Ovary (tissue), 9 donors: ENCODE results near the gene TBCD. TPM values are rescaled to one million over a fixed set of nuclear protein-coding genes. Genes with fewer than 3 reads are reported as not detected.
"Not testable (repeated sequence)": the region's sequence is repeated elsewhere in the genome, so short reads cannot be mapped to it uniquely, and the experiment has no call there.

Experiments used
- DNase-seq, 5 donors: peaks; one replicate each; pipeline ENCODE4 v3.0.0-alpha.2; 2019 to 2020
- H3K27ac ChIP-seq, 2 donors: fragments of 200-600 bp; one replicate each; pipeline versions ENCODE4 v1.5.1 to v1.8.0; 2019 to 2022
- H3K27me3 ChIP-seq: fragments of 200-600 bp; one replicate; pipeline ENCODE4 v1.8.0; 2022
- H3K36me3 ChIP-seq: fragments of 200-600 bp; sonication (generic); one replicate; pipeline ENCODE4 v1.5.1; 2019
- H3K4me1 ChIP-seq: one replicate; pipeline ENCODE4 v1.8.1; 2013; ENCODE audit warnings: mild to moderate bottlenecking, moderate library complexity; ENCODE audit not compliant: insufficient read depth
- H3K4me3 ChIP-seq: fragments of 200-600 bp; sonication (generic); one replicate; pipeline ENCODE4 v1.5.1; 2017
- H3K9me3 ChIP-seq, 2 donors: fragments of 200-600 bp in 1 of 2; sonication (generic) in 1 of 2; one replicate each; pipeline versions ENCODE4 v1.5.1 to v1.8.1; 2013 to 2019; ENCODE audit warnings: mild to moderate bottlenecking in 1 of 2, moderate library complexity in 1 of 2
- EP300 ChIP-seq: sonication (generic); formaldehyde crosslinking; IDR thresholded peaks from one replicate; pipeline ENCODE4 v1.6.1; 2017; ENCODE audit warnings: antibody characterized with exemption
- POLR2A ChIP-seq: fragments of 450-650 bp; IDR thresholded peaks from one replicate; pipeline ENCODE4 v1.6.1; 2017; ENCODE audit warnings: antibody characterized with exemption, mild to moderate bottlenecking, moderate library complexity
- WGBS, 3 donors: extraction: QIAGEN DNeasy Blood & Tissue Kit in 1 of 3; methylation state at CpG; one replicate each; pipeline versions ENCODE4 v1.1.5 to v1.1.7; 2013 to 2017; 5-methylcytosine and 5-hydroxymethylcytosine counted together
- intact Hi-C, 4 donors: fragments of 100-400 bp; cut with DNase I; formaldehyde crosslinking; loops; one replicate each; pipeline versions ENCODE4 v1.11.0 to v1.15.1; 2022 to 2023
- polyA plus RNA-seq, 2 donors: library from polyadenylated mRNA; stranded (reverse); fragments of 200-250 nt in 1 of 2; fragments of 350-450 nt in 1 of 2; fragmentation: Illumina TruSeq in 1 of 2; extraction: RNeasy Lipid Tissue Mini Kit (QIAGEN cat#74804) in 1 of 2; gene quantifications; one replicate each; pipeline ENCODE4 v1.2.3, GENCODE V29; 2013 to 2014
- total RNA-seq, 7 donors: library from RNA; depleted of rRNA in 2 of 7; stranded (reverse); fragments of >200 nt in 2 of 7; fragmentation: NEBNext Ultra II Directional in 3 of 7; extraction: Animal tissue kit (Norgen Biotek cat#: 25700) in 3 of 7; gene quantifications; one replicate each; pipeline versions ENCODE4 v1.1.0 to v1.2.4, GENCODE V29; 2016 to 2023
- TF ChIP-seq, protein P1 (sequence below), 3 donors: fragments of 450-650 bp in 2 of 3; fragments of 200-600 bp in 1 of 3; IDR thresholded peaks; one replicate each; pipeline versions ENCODE4 v1.5.1 to v1.8.0; 2016 to 2022; ENCODE audit warnings: antibody characterized with exemption in 3 of 3, mild to moderate bottlenecking in 1 of 3
- donor health status: DM: no; HTN: no; CAD: no; lungs with moderate emphysema.
- donor health status: DM: no; HTN: no; CAD: no.
- donor health status: Bipolar disorder and iron deficiency.
- donor health status: DM: yes; HTN: yes; CAD: no.
- donor health status: DM: no; HTN: no; CAD: no.
- donor health status: DM: yes; HTN: yes; CAD: no.

The TBCD gene
- total and polyA plus RNA-seq, 9 donors = 29.2 to 88.3 (median 59.2) TPM

DNA sequence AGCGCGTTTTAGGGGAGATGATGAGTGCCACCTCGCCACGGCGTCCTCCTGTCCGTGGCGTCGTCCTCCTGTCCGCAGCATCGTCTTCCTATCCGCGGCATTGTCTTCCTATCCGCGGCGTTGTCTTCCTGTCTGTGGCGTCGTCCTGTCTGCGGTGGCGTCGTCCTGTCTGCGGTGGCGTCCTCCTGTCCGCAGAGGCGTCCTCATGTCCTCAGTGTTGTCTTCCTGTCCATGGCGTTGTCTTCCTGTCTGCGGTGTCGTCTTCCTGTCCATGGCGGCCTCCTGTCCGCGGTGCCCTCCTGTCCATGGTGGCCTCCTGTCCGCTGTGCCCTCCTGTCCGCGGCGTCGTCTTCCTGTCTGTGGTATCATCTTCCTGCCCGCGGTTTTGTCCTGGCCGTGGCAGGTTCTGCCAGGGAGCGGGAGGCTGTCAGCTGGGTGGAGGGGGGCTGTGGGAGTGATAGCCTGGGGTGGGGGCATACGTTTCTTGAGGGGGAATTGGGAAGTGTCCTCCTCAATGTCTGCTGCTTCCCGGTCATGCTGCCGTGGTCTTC lies 30.9 kb downstream of the TBCD start:
- no peak for TF ChIP-seq EP300
- TF ChIP-seq POLR2A = no peak
- TF ChIP-seq, protein P1, sequence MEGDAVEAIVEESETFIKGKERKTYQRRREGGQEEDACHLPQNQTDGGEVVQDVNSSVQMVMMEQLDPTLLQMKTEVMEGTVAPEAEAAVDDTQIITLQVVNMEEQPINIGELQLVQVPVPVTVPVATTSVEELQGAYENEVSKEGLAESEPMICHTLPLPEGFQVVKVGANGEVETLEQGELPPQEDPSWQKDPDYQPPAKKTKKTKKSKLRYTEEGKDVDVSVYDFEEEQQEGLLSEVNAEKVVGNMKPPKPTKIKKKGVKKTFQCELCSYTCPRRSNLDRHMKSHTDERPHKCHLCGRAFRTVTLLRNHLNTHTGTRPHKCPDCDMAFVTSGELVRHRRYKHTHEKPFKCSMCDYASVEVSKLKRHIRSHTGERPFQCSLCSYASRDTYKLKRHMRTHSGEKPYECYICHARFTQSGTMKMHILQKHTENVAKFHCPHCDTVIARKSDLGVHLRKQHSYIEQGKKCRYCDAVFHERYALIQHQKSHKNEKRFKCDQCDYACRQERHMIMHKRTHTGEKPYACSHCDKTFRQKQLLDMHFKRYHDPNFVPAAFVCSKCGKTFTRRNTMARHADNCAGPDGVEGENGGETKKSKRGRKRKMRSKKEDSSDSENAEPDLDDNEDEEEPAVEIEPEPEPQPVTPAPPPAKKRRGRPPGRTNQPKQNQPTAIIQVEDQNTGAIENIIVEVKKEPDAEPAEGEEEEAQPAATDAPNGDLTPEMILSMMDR (IDR thresholded peaks at IDR 0.05) = no peak
- DNase-seq = no peak
- no peaks in the 10 kb centered on the region for H3K9me3 ChIP-seq
- H3K36me3 ChIP-seq = no peaks in the 10 kb centered on the region
- H3K4me1 ChIP-seq = no peaks in the 10 kb centered on the region
- no peak overlapping the region for H3K4me3 ChIP-seq
- intact Hi-C loops = loop anchor here in 2 of 4 donors (5.0 to 10.0 kb wide), 2 partner anchors 125 to 132 kb away; no protein-coding TSS in a partner anchor
- WGBS, 3 donors = 89 to 93% (median 89%) methylated on average over 42 of the region's 42 CpGs
- H3K27ac ChIP-seq = no peak overlapping the region
- H3K27me3 ChIP-seq = no peaks in the 10 kb centered on the region

DNA sequence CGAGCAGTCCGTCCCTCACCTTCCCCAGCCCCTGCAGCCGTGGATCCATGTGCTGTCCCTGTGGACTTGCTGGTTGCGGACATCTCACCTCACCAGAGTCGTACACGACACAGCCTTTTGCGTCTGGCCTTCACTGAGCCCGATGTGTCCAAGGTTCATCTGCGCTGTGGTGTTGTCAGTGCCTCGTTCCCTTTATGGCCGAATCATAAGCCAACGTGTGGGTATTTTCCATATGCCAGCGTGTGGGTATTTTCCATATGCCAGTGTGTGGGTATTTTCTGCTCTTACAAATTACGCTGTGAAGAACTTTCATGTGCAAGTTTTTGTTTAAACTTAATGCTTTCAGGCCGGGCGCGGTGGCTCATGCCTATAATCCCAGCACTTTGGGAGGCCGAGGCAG lies 31.6 kb downstream of the TBCD start:
- TF ChIP-seq EP300 (no peak), POLR2A (no peak)
- TF ChIP-seq, protein P1 (IDR thresholded peaks at IDR 0.05) = no peak
- WGBS, 3 donors = 91 to 94% (median 92%) methylated on average over 18 of the region's 18 CpGs
- H3K4me1 ChIP-seq = no peaks in the 10 kb centered on the region
- H3K4me3 ChIP-seq = no peak overlapping the region
- no peaks in the 10 kb centered on the region for H3K36me3 ChIP-seq
- no peak for DNase-seq
- no peaks in the 10 kb centered on the region for H3K9me3 ChIP-seq
- H3K27ac ChIP-seq = no peak overlapping the region
- H3K27me3 ChIP-seq = no peaks in the 10 kb centered on the region
- intact Hi-C loops = loop anchor here in 2 of 4 donors (5.0 to 10.0 kb wide), 2 partner anchors 124 to 131 kb away; no protein-coding TSS in a partner anchor

DNA sequence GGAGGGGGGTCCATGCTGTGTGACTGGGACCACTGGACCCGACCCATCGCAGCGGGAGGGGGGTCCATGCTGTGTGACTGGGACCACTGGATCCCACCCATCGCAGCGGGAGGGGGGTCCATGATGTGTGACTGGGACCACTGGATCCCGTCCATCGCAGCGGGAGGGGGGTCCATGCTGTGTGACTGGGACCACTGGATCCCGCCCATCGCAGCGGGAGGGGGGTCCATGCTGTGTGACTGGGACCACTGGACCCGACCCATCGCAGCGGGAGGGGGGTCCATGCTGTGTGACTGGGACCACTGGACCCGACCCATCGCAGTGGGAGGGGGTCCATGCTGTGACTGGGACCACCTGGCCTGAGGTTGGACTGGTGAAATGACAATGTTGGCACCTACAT lies 33.7 kb downstream of the TBCD start:
- H3K36me3 ChIP-seq, H3K27ac ChIP-seq, DNase-seq, H3K27me3 ChIP-seq, H3K9me3 ChIP-seq, H3K4me3 ChIP-seq, H3K4me1 ChIP-seq: not testable (repeated sequence)
- intact Hi-C loops = loop anchor here in 1 of 4 donors (10.0 kb wide), 1 partner anchor 129 kb away; no protein-coding TSS in a partner anchor
- 96 to 97% (median 97%) methylated on average over 11 to 14 of the region's 16 CpGs for WGBS, 3 donors

DNA sequence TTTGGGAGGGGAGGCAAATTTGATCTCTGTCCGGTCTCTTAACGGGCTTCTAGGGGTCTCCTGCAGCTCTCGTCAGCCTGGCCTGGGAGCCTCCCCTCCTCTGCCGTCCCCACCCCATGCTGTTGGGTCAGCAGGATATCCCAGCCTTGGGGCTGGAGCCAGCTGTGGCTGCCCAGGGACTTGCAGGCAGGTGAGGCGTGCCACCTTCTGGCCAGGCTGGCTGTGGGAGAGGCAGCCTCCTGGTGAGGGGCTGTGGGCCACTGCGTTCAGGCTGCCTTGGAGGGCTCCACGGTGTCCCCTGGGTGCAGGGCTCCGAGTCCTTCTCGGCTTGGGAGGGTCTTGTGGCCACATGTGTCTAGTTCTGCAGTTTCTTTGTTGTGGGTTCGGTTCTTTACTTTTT lies 34.6 kb downstream of the TBCD start:
- Histone ChIP-seq H3K27ac (no peak overlapping the region), H3K4me3 (no peak overlapping the region), H3K9me3 (no peaks in the 10 kb centered on the region), H3K4me1 (no peaks in the 10 kb centered on the region), H3K27me3 (no peaks in the 10 kb centered on the region), H3K36me3 (no peaks in the 10 kb centered on the region)
- TF ChIP-seq POLR2A (no peak), EP300 (no peak)
- TF ChIP-seq, protein P1 (IDR thresholded peaks at IDR 0.05) = no peak
- intact Hi-C loops = loop anchor here in 1 of 4 donors (10.0 kb wide), 1 partner anchor 128 kb away; no protein-coding TSS in a partner anchor
- no peak for DNase-seq
- WGBS, 3 donors = 95 to 98% (median 95%) methylated on average over 10 of the region's 10 CpGs

DNA sequence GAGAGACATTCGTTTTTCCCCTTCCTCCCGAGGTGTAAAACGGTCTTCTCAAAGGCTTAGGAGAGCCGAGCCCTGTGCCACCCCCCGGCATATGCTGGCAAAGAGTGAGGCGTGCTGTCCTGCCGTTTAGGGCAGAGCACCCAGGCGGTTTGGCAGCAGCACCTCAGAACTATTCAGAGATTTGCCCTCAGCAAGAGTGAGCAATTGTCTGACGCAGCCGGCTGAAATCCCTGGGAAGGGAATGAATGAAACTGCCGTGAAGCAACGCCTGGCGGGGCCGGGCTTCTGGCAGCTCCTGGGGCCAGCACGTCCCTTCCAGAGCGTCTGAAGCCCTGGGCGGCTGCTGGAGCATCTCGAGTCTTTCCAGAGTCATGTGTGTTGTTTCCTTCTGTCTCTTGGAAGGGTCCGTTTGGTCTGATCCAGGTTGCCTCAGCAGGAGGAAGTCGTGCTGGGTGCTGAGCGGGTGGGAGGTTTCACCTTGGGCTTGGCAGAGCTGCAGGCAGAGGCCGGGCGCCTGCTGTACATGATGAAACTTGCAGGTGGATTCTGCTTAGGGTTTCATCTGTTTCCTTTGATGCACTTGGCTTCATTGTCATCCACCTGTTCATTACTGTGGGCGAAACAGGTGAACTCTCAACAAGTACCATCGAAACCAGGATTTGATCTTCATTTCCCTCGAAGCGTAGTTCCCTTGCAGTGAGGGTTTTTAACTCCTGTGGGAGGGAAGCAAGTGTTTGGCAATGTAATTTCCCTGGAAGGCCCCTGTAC lies 35.4 kb downstream of the TBCD start:
- intact Hi-C loops = loop anchor here in 1 of 4 donors (10.0 kb wide), 1 partner anchor 128 kb away; no protein-coding TSS in a partner anchor
- no peak overlapping the region for H3K27ac ChIP-seq
- H3K4me1 ChIP-seq = no peaks in the 10 kb centered on the region
- DNase-seq = no peak
- TF ChIP-seq, protein P1 (IDR thresholded peaks at IDR 0.05) = no peak
- TF ChIP-seq EP300 (no peak), POLR2A (no peak)
- no peaks in the 10 kb centered on the region for H3K9me3 ChIP-seq
- whole genome bisulfite sequencing, 3 donors = 78 to 88% (median 88%) methylated on average over 27 of the region's 27 CpGs
- H3K36me3 ChIP-seq = no peaks in the 10 kb centered on the region
- H3K27me3 ChIP-seq = no peaks in the 10 kb centered on the region
- no peak overlapping the region for H3K4me3 ChIP-seq
